Kasumi-1 (cell line): ENCODE data around the gene ELFN1.
"Not testable (repeated sequence)": the region's sequence is repeated elsewhere in the genome, so short reads cannot be mapped to it uniquely, and the experiment has no call there.

Experiments
- DNase-seq, 2 experiments: peaks; one replicate each; lab custom pipeline; 2025; lab: John Stamatoyannopoulos, UW

The ELFN1 gene

GRCh38 chr7:1709281-1709680, 39.2 kb downstream of the ELFN1 start:
- no peak for DNase-seq

DNA sequence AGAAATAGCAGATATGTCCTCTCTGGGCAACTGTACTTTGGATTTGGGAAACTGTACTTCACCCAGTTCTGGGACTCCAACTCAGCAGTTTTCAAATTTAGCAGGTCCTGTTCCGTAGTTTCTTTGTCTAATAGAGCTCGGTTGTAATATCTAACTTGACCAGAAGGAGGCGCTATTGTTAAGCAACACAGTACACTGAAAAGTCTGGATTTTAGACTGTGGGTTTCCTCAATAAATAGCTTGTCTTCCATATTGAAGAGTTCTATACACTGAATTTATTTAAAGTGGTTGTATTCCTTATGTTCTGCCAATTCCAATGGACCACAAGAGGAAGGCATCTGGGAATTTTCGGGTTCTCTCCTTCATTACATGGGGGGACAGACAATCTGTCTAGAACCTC, 39.8 kb downstream of the ELFN1 start:
- no peak for DNase-seq

DNA sequence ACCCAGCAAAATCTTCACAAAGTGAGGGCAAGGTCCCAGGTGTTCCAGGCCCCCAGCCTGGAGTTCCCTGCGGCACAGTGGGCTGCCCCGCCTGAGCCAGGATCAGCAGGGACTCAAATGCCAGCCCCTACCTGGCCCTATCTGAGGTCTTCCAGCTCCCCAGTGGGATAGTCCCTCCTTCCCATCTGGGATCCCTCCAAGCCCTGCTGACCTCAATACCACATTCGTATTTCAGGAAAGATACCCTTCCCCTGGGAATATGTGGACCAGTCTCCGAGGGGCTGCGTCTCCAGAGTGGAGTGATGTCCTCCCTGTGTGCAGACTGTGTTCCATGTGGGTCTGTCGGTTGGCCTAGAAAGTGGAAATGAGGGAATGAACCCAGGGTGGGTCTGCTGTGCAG, 40.9 kb downstream of the ELFN1 start:
- DNase-seq = no peak

GRCh38 chr7:1712907-1713501, 42.9 kb downstream of the ELFN1 start:
- no peak for DNase-seq

- no peak for DNase-seq
Measured at GRCh38 chr7:1713502-1714484, 43.7 kb downstream of the ELFN1 start.

GRCh38 chr7:1714583-1715330, 44.7 kb downstream of the ELFN1 start:
- no peak for DNase-seq

GRCh38 chr7:1715331-1715625, 45.2 kb downstream of the ELFN1 start:
- DNase-seq = no peak

- DNase-seq = no peak
Measured at GRCh38 chr7:1715671-1716074, 45.6 kb downstream of the ELFN1 start.

GRCh38 chr7:1716263-1717094, 46.4 kb downstream of the ELFN1 start:
- DNase-seq = no peak

GRCh38 chr7:1717095-1717483, 47.0 kb downstream of the ELFN1 start:
- no peak for DNase-seq

- no peak for DNase-seq
Measured at GRCh38 chr7:1717903-1718676, 48.0 kb downstream of the ELFN1 start.

DNA sequence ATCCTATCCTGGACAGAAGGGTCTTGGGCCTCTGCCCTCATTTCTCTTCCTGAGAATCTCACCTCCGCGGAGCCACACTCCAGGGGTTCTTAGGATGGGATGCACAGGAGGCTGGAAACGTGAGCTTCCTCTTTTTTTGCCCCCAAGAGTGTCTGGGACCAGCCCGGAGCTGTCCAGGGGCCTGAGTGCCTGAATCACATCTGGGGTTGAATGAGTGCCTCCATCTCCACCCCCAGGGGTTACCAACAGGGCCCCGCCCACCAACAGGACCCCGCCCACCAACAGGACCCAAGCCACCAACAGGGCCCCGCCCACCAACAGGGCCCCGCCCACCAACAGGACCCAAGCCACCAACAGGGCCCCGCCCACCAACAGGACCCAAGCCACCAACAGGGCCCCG, 48.8 kb downstream of the ELFN1 start:
- DNase-seq = not testable (repeated sequence)

DNA sequence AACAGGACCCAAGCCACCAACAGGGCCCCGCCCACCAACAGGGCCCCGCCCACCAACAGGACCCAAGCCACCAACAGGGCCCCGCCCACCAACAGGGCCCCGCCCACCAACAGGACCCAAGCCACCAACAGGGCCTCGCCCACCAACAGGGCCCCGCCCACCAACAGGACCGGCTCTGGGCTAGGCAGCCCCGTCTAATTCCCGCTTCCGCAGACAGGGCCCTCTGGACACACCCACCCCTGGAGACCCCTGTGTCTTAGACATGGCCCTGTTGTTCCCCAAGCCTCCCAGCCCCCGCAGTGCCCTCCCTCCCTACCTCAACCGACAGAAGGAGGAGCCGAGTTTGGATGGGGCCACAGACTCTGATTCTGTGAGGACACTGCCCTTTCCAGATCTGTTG, 49.2 kb downstream of the ELFN1 start:
- DNase-seq = not testable (repeated sequence)

DNA sequence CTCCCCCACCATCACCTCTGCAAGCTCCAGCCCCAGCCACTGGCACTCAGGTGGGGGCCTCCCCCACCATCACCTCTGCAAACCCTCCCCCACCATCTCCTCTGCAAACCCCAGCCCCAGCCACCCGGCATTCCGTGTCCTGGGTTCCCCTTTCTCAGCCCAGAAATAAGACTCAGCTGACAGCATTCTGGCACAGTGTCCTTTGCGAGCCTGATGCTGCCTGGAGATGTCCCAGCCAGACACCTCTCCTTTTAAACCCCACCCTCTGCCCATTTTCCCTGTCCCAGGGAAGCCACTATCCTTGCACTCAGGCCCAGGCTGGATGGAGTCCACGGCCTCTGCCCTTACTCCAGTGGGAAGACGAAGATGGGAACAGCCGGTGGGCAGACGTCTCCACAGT, 49.8 kb downstream of the ELFN1 start:
- DNase-seq = no peak

GRCh38 chr7:1720326-1720725, 50.2 kb downstream of the ELFN1 start:
- no peak for DNase-seq

GRCh38 chr7:1721047-1721690, 51.1 kb downstream of the ELFN1 start:
- no peak for DNase-seq

- DNase-seq = no peak
Measured at GRCh38 chr7:1723254-1723653, 53.2 kb downstream of the ELFN1 start.

GRCh38 chr7:1724118-1724910, 54.2 kb downstream of the ELFN1 start:
- DNase-seq = no peak

GRCh38 chr7:1725199-1725690, 55.2 kb downstream of the ELFN1 start:
- no peak for DNase-seq
